DND-41 (cell line): Measurements from ENCODE around the gene CTF1.

Experiments
- ATAC-seq: fragments of 200-7000 bp; cut with Tn5 transposase; 3 replicates; pipeline ENCODE4 v1.9.1; 2021; ENCODE audit warnings: low read depth; ENCODE audit not compliant: insufficient read depth
- DNase-seq: peaks from one replicate; pipeline ENCODE4 v3.0.0-alpha.2; 2020
- H2AFZ ChIP-seq: 2 replicates; pipeline ENCODE4 v1.6.0; 2012; ENCODE audit warnings: low read depth, low read length
- H3K27ac ChIP-seq: 2 replicates; pipeline ENCODE4 v1.5.1; 2012; ENCODE audit warnings: low read length, inconsistent platforms
- H3K27me3 ChIP-seq: fragments of 200-600 bp; sonication (generic); 2 replicates; pipeline ENCODE4 v1.6.0; 2012; ENCODE audit warnings: low read length, mild to moderate bottlenecking, inconsistent platforms; ENCODE audit not compliant: insufficient read depth, poor library complexity
- H3K36me3 ChIP-seq: 2 replicates; pipeline ENCODE4 v1.5.1; 2012; ENCODE audit warnings: low read length, inconsistent platforms; ENCODE audit not compliant: insufficient read depth
- H3K4me1 ChIP-seq: 2 replicates; pipeline ENCODE4 v1.5.1; 2012; ENCODE audit warnings: mild to moderate bottlenecking, low read length; ENCODE audit not compliant: insufficient read depth
- H3K4me2 ChIP-seq: 2 replicates; pipeline ENCODE4 v1.6.0; 2012; ENCODE audit warnings: mild to moderate bottlenecking, moderate library complexity, low read length, inconsistent platforms; ENCODE audit not compliant: insufficient read depth
- H3K4me3 ChIP-seq, 2 experiments: fragments of 200-600 bp in 1 of 2; shearing (Covaris generic) in 1 of 2; 2 replicates each; pipeline ENCODE4 v1.5.1; 2012 to 2016; ENCODE audit warnings: inconsistent platforms in 2 of 2, low read length in 2 of 2, mild to moderate bottlenecking in 2 of 2, low read depth in 1 of 2, moderate library complexity in 1 of 2
- H3K79me2 ChIP-seq: 2 replicates; pipeline ENCODE4 v1.6.0; 2012; ENCODE audit warnings: low read length, inconsistent platforms; ENCODE audit not compliant: insufficient read depth
- H3K9ac ChIP-seq: 2 replicates; pipeline ENCODE4 v1.6.0; 2012; ENCODE audit warnings: low read depth, mild to moderate bottlenecking, inconsistent platforms, low read length, moderate library complexity
- H3K9me3 ChIP-seq: 2 replicates; pipeline ENCODE4 v1.5.1; 2012; ENCODE audit warnings: low read length, moderate library complexity, mild to moderate bottlenecking, inconsistent platforms; ENCODE audit not compliant: insufficient read depth, severe bottlenecking
- H4K20me1 ChIP-seq: 2 replicates; pipeline ENCODE4 v1.6.0; 2012; ENCODE audit warnings: low read length; ENCODE audit not compliant: insufficient read depth
- EZH2 ChIP-seq: IDR thresholded peaks from 3 replicates; pipeline ENCODE4 v1.6.1; 2012; ENCODE audit warnings: borderline replicate concordance, low read depth, mild to moderate bottlenecking, moderate library complexity, low read length, inconsistent platforms; ENCODE audit not compliant: severe bottlenecking
- TF ChIP-seq, protein P1 (sequence below): IDR thresholded peaks from 2 replicates; pipeline ENCODE4 v1.5.1; 2012; ENCODE audit warnings: borderline replicate concordance, low read length, moderate library complexity, mild to moderate bottlenecking; ENCODE audit not compliant: poor library complexity, severe bottlenecking; ENCODE audit errors: extremely low read depth

Gene CTF1

GRCh38 chr16:30903002-30903401 lies 6.6 kb downstream of the CTF1 start:
- no peaks in the 10 kb centered on the region for H4K20me1 ChIP-seq
- no peaks in the 10 kb centered on the region for H3K36me3 ChIP-seq
- H2AFZ ChIP-seq: peak overlapping the region; percentile 98
- TF ChIP-seq, protein P1, sequence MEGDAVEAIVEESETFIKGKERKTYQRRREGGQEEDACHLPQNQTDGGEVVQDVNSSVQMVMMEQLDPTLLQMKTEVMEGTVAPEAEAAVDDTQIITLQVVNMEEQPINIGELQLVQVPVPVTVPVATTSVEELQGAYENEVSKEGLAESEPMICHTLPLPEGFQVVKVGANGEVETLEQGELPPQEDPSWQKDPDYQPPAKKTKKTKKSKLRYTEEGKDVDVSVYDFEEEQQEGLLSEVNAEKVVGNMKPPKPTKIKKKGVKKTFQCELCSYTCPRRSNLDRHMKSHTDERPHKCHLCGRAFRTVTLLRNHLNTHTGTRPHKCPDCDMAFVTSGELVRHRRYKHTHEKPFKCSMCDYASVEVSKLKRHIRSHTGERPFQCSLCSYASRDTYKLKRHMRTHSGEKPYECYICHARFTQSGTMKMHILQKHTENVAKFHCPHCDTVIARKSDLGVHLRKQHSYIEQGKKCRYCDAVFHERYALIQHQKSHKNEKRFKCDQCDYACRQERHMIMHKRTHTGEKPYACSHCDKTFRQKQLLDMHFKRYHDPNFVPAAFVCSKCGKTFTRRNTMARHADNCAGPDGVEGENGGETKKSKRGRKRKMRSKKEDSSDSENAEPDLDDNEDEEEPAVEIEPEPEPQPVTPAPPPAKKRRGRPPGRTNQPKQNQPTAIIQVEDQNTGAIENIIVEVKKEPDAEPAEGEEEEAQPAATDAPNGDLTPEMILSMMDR: no peak
- no peak for TF ChIP-seq EZH2
- peak overlapping the region in 1 of 2 experiments; percentile 71; a peak in 2 of 4 replicates for H3K4me3 ChIP-seq
- peak overlapping the region; percentile 91 for H3K4me2 ChIP-seq
- H3K4me1 ChIP-seq: peaks cover 37% of the 10 kb centered on the region
- H3K9me3 ChIP-seq: no peaks in the 10 kb centered on the region
- H3K27ac ChIP-seq: peak overlapping the region; percentile 96
- H3K27me3 ChIP-seq: no peaks in the 10 kb centered on the region
- peak overlapping the region; percentile 80 for H3K9ac ChIP-seq
- ATAC-seq (peak; percentile 35), DNase-seq (peak; percentile 53)
- H3K79me2 ChIP-seq: peaks cover 2% of the 10 kb centered on the region; the same call in 1 of the 2 replicates

GRCh38 chr16:30903596-30903995 lies 7.2 kb downstream of the CTF1 start:
- TF ChIP-seq, protein P1: no peak
- TF ChIP-seq EZH2: no peak
- no peaks in the 10 kb centered on the region for H3K27me3 ChIP-seq
- H4K20me1 ChIP-seq: no peaks in the 10 kb centered on the region
- H3K36me3 ChIP-seq: no peaks in the 10 kb centered on the region
- ATAC-seq: peak; percentile 67
- H3K4me2 ChIP-seq: peak overlapping the region; percentile 21; the same call in 1 of the 2 replicates
- peak overlapping the region; percentile 6; the same call in 1 of the 2 replicates for H3K9ac ChIP-seq
- H3K4me3 ChIP-seq: peak overlapping the region in 1 of 2 experiments; percentile 26; a peak in 2 of 4 replicates
- H3K4me1 ChIP-seq: peaks cover 37% of the 10 kb centered on the region
- no peaks in the 10 kb centered on the region for H3K9me3 ChIP-seq
- peak overlapping the region; percentile 96 for H3K27ac ChIP-seq
- peak overlapping the region; percentile 86 for H2AFZ ChIP-seq
- peak; percentile 70 for DNase-seq
- H3K79me2 ChIP-seq: peaks cover 2% of the 10 kb centered on the region; the same call in 1 of the 2 replicates

- H3K4me3 ChIP-seq: peak overlapping the region in 1 of 2 experiments; percentile 26; a peak in 2 of 4 replicates
Observed at GRCh38 chr16:30904114-30904780, 7.8 kb downstream of the CTF1 start.

More at GRCh38 chr16:30904114-30904780, 7.8 kb downstream of the CTF1 start:
- Histone ChIP-seq H4K20me1 (no peaks in the 10 kb centered on the region), H2AFZ (peak overlapping the region; percentile 86), H3K9me3 (no peaks in the 10 kb centered on the region), H3K36me3 (no peaks in the 10 kb centered on the region), H3K4me1 (peaks cover 37% of the 10 kb centered on the region), H3K4me2 (peak overlapping the region; percentile 21; the same call in 1 of the 2 replicates), H3K9ac (peak overlapping the region; percentile 6; the same call in 1 of the 2 replicates), H3K79me2 (peaks cover 2% of the 10 kb centered on the region; the same call in 1 of the 2 replicates), H3K27me3 (no peaks in the 10 kb centered on the region), H3K27ac (peak overlapping the region; percentile 96)
- TF ChIP-seq EZH2: no peak
- TF ChIP-seq, protein P1: no peak
- no peak for ATAC-seq
- no peak for DNase-seq
